ENCODE results near the gene PRL.

- no peak for TF ChIP-seq CTCF (IDR thresholded peaks at IDR 0.05; ENCODE audit: poor library complexity, severe bottlenecking)
- TF ChIP-seq EP300 (conservative IDR thresholded peaks at IDR 0.05; ENCODE audit: poor library complexity, severe bottlenecking): no peak
- no peak for TF ChIP-seq MXI1 (conservative IDR thresholded peaks at IDR 0.05; ENCODE audit: poor library complexity, severe bottlenecking)
- no peak for TF ChIP-seq RAD21 (conservative IDR thresholded peaks at IDR 0.05)
- TF ChIP-seq TAF1 (IDR thresholded peaks at IDR 0.05; ENCODE audit: low read depth): no peak
These were observed 48.1 kb downstream of the PRL start for GRCh38 chr6:22248513-22249308.

All from neural cell (in vitro differentiated cells).